ENCODE results near the gene ADRA2C.

Gene ADRA2C

DNA sequence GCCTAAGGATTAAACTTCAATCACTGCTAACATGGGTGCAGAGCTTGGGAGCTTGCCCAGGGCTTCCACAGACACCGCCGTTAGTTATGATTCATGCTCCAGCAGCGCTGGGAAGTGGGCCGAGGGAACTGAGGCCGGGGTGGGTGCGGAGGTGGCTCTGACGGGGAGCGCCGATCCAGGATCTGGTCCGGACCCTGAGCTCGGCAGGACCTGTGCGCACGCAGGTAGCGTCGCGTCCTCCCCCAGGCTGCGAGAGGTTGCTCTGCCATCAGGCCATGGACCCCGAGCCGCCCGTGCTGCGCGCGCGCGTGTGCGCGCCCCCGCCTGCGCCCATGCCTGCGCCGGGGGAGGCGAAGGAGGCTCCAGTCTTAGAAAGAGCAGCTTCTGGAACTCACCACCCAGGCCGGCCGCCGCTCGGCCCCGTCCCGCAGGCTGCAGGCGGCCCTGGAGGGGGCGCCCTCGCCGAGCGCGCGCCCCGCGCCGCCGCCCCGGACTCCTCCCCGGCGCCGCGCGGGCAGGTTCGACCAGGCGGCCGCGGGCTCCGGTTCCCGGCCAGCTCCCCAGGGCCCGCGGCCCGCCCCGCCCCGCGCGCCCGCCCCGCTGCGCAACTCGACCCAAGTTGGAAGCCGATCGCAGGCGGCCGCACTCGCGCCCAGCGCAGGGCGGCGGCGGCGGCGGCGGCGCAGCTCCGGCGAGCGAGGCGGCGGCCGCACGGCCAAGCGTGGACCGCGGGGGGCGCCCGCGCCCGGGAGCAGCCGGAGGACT is 732 bp upstream of the ADRA2C start:
- Histone ChIP-seq H3K27me3 (ENCODE audit: low read length) (no peaks in the 10 kb centered on the region), H3K9me2 (replicated peaks; ENCODE audit: insufficient read depth, low read length) (no peaks in the 10 kb centered on the region), H4K20me1 (ENCODE audit: low read depth, low read length) (no peaks in the 10 kb centered on the region), H3F3A (ENCODE audit: insufficient read depth) (no peaks in the 10 kb centered on the region), H3K79me2 (ENCODE audit: insufficient read depth, low read length) (no peaks in the 10 kb centered on the region), H2AFZ (ENCODE audit: low read depth, low read length, severe bottlenecking) (no peak overlapping the region), H3K9ac (ENCODE audit: low read length) (no peak overlapping the region), H3K36me3 (ENCODE audit: low read length) (no peaks in the 10 kb centered on the region), H3K4me3 (ENCODE audit: insufficient read depth, low read length, poor library complexity, severe bottlenecking) (no peak overlapping the region), H3K27ac (ENCODE audit: low read depth, low read length) (no peak overlapping the region), H3K4me2 (ENCODE audit: low read depth, low read length, poor library complexity, severe bottlenecking) (no peak overlapping the region), H3K9me3 (ENCODE audit: insufficient read depth, low read length) (no peaks in the 10 kb centered on the region)
- TF ChIP-seq, protein P1, sequence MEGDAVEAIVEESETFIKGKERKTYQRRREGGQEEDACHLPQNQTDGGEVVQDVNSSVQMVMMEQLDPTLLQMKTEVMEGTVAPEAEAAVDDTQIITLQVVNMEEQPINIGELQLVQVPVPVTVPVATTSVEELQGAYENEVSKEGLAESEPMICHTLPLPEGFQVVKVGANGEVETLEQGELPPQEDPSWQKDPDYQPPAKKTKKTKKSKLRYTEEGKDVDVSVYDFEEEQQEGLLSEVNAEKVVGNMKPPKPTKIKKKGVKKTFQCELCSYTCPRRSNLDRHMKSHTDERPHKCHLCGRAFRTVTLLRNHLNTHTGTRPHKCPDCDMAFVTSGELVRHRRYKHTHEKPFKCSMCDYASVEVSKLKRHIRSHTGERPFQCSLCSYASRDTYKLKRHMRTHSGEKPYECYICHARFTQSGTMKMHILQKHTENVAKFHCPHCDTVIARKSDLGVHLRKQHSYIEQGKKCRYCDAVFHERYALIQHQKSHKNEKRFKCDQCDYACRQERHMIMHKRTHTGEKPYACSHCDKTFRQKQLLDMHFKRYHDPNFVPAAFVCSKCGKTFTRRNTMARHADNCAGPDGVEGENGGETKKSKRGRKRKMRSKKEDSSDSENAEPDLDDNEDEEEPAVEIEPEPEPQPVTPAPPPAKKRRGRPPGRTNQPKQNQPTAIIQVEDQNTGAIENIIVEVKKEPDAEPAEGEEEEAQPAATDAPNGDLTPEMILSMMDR (IDR thresholded peaks at IDR 0.05; ENCODE audit: insufficient read depth, low read length, poor library complexity, severe bottlenecking) = no peak
- no peak for TF ChIP-seq EZH2phosphoT487 (conservative IDR thresholded peaks at IDR 0.05; ENCODE audit: low read length)

DNA sequence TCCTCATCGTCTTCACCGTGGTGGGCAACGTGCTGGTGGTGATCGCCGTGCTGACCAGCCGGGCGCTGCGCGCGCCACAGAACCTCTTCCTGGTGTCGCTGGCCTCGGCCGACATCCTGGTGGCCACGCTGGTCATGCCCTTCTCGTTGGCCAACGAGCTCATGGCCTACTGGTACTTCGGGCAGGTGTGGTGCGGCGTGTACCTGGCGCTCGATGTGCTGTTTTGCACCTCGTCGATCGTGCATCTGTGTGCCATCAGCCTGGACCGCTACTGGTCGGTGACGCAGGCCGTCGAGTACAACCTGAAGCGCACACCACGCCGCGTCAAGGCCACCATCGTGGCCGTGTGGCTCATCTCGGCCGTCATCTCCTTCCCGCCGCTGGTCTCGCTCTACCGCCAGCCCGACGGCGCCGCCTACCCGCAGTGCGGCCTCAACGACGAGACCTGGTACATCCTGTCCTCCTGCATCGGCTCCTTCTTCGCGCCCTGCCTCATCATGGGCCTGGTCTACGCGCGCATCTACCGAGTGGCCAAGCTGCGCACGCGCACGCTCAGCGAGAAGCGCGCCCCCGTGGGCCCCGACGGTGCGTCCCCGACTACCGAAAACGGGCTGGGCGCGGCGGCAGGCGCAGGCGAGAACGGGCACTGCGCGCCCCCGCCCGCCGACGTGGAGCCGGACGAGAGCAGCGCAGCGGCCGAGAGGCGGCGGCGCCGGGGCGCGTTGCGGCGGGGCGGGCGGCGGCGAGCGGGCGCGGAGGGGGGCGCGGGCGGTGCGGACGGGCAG is 792 bp downstream of the ADRA2C start:
- Histone ChIP-seq H4K20me1 (ENCODE audit: low read depth, low read length) (no peaks in the 10 kb centered on the region), H2AFZ (ENCODE audit: low read depth, low read length, severe bottlenecking) (no peak overlapping the region), H3F3A (ENCODE audit: insufficient read depth) (no peaks in the 10 kb centered on the region), H3K79me2 (ENCODE audit: insufficient read depth, low read length) (no peaks in the 10 kb centered on the region), H3K4me3 (ENCODE audit: insufficient read depth, low read length, poor library complexity, severe bottlenecking) (no peak overlapping the region), H3K36me3 (ENCODE audit: low read length) (no peaks in the 10 kb centered on the region), H3K27ac (ENCODE audit: low read depth, low read length) (no peak overlapping the region), H3K9me3 (ENCODE audit: insufficient read depth, low read length) (no peaks in the 10 kb centered on the region), H3K9me2 (replicated peaks; ENCODE audit: insufficient read depth, low read length) (no peaks in the 10 kb centered on the region), H3K27me3 (ENCODE audit: low read length) (no peaks in the 10 kb centered on the region), H3K9ac (ENCODE audit: low read length) (no peak overlapping the region), H3K4me2 (ENCODE audit: low read depth, low read length, poor library complexity, severe bottlenecking) (no peak overlapping the region)
- TF ChIP-seq, protein P1 (IDR thresholded peaks at IDR 0.05; ENCODE audit: insufficient read depth, low read length, poor library complexity, severe bottlenecking) = no peak
- no peak for TF ChIP-seq EZH2phosphoT487 (conservative IDR thresholded peaks at IDR 0.05; ENCODE audit: low read length)

DNA sequence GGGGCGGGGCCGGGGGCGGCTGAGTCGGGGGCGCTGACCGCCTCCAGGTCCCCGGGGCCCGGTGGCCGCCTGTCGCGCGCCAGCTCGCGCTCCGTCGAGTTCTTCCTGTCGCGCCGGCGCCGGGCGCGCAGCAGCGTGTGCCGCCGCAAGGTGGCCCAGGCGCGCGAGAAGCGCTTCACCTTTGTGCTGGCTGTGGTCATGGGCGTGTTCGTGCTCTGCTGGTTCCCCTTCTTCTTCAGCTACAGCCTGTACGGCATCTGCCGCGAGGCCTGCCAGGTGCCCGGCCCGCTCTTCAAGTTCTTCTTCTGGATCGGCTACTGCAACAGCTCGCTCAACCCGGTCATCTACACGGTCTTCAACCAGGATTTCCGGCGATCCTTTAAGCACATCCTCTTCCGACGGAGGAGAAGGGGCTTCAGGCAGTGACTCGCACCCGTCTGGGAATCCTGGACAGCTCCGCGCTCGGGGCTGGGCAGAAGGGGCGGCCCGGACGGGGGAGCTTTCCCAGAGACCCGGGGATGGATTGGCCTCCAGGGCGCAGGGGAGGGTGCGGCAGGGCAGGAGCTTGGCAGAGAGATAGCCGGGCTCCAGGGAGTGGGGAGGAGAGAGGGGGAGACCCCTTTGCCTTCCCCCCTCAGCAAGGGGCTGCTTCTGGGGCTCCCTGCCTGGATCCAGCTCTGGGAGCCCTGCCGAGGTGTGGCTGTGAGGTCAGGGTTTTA is 1.5 kb downstream of the ADRA2C start:
- H3K4me3 ChIP-seq (ENCODE audit: insufficient read depth, low read length, poor library complexity, severe bottlenecking) = no peak overlapping the region
- no peak overlapping the region for H3K9ac ChIP-seq (ENCODE audit: low read length)
- no peak overlapping the region for H3K4me2 ChIP-seq (ENCODE audit: low read depth, low read length, poor library complexity, severe bottlenecking)
- H3F3A ChIP-seq (ENCODE audit: insufficient read depth) = no peaks in the 10 kb centered on the region
- H3K9me3 ChIP-seq (ENCODE audit: insufficient read depth, low read length) = no peaks in the 10 kb centered on the region
- no peaks in the 10 kb centered on the region for H3K36me3 ChIP-seq (ENCODE audit: low read length)
- no peaks in the 10 kb centered on the region for H3K79me2 ChIP-seq (ENCODE audit: insufficient read depth, low read length)
- no peaks in the 10 kb centered on the region for H4K20me1 ChIP-seq (ENCODE audit: low read depth, low read length)
- no peaks in the 10 kb centered on the region for H3K27me3 ChIP-seq (ENCODE audit: low read length)
- no peak overlapping the region for H2AFZ ChIP-seq (ENCODE audit: low read depth, low read length, severe bottlenecking)
- TF ChIP-seq, protein P1 (IDR thresholded peaks at IDR 0.05; ENCODE audit: insufficient read depth, low read length, poor library complexity, severe bottlenecking) = no peak
- no peak for TF ChIP-seq EZH2phosphoT487 (conservative IDR thresholded peaks at IDR 0.05; ENCODE audit: low read length)
- H3K9me2 ChIP-seq (replicated peaks; ENCODE audit: insufficient read depth, low read length) = no peaks in the 10 kb centered on the region
- H3K27ac ChIP-seq (ENCODE audit: low read depth, low read length) = no peak overlapping the region

Data from SU-DHL-6 (cell line).